BLaER1 (cell line): ENCODE data around the gene SREBF2.

ENCODE experiments used
- H3K27ac ChIP-seq: shearing (Covaris generic); formaldehyde crosslinking; 2 replicates; pipeline ENCODE4 v1.8.1; 2022
- H3K27me3 ChIP-seq: shearing (Covaris generic); formaldehyde crosslinking; 2 replicates; pipeline ENCODE4 v1.8.1; 2022
- H3K36me3 ChIP-seq: shearing (Covaris generic); formaldehyde crosslinking; 2 replicates; pipeline ENCODE4 v1.8.1; 2022
- H3K4me1 ChIP-seq: shearing (Covaris generic); formaldehyde crosslinking; 2 replicates; pipeline ENCODE4 v1.8.1; 2022
- H3K4me2 ChIP-seq: shearing (Covaris generic); formaldehyde crosslinking; 2 replicates; pipeline ENCODE4 v1.8.1; 2022
- H3K4me3 ChIP-seq: shearing (Covaris generic); formaldehyde crosslinking; 2 replicates; pipeline ENCODE4 v1.8.1; 2022
- H3K9ac ChIP-seq: shearing (Covaris generic); formaldehyde crosslinking; 2 replicates; pipeline ENCODE4 v1.8.1; 2022
- H3K9me3 ChIP-seq: shearing (Covaris generic); formaldehyde crosslinking; 2 replicates; pipeline ENCODE4 v1.8.1; 2022
- H4K20me1 ChIP-seq: shearing (Covaris generic); formaldehyde crosslinking; 2 replicates; pipeline ENCODE4 v1.8.1; 2022
- Cebpa-rat ChIP-seq: shearing (Covaris generic); IDR thresholded peaks from 2 replicates; pipeline ENCODE4 v1.8.1; 2022

SREBF2 gene

DNA sequence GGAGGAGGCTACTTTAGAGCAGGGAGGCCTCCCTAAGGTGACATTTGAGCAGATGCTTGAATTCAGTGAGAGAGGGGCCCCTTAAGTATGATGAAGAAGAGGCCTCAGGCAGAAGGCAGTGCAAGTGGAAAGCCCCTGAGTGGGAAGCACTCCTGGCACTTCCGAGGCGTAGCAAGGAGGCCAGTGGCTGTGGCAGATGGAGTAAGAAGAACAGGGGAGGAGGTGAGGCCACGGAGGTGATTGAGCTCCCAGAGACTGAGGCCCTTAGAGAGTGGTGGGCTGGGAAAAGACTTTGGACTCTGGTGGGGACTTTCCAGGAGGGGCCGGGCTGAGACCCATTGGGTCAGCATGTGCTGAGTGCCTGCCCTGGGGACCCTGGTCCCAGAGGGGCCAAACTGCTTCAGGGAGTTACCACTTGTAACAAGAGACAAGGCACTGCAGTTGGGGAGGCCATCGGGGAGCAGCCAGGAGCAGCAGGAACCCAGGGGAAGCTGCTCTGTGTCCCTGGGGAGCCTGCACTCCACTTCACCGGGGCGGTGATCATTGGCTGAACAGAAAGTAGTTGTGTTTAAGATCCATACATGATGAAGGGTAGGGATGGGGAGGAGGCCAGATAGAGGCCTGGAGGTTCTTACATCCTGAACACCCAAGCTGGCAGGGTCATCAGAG lies 116.5 kb downstream of the SREBF2 start:
- peaks cover 85% of the 10 kb centered on the region for H3K4me1 ChIP-seq
- no peak for TF ChIP-seq Cebpa-rat
- H3K27me3 ChIP-seq: no peaks in the 10 kb centered on the region; the same call in 1 of the 2 replicates
- peak overlapping the region; percentile 31; the same call in 1 of the 2 replicates for H3K4me3 ChIP-seq
- H4K20me1 ChIP-seq: no peaks in the 10 kb centered on the region
- peak overlapping the region; percentile 50 for H3K9ac ChIP-seq
- no peaks in the 10 kb centered on the region for H3K9me3 ChIP-seq
- H3K4me2 ChIP-seq: peak overlapping the region; percentile 99
- H3K27ac ChIP-seq: peak overlapping the region; percentile 78
- H3K36me3 ChIP-seq: peaks cover 8% of the 10 kb centered on the region

- no peak within 1 kb of the TSS for H3K4me3 ChIP-seq
- H4K20me1 ChIP-seq: no peaks in the 10 kb centered on the region
- H3K27me3 ChIP-seq: no peaks in the 10 kb centered on the region; the same call in 1 of the 2 replicates
- peaks cover 67% of the 10 kb centered on the region for H3K4me1 ChIP-seq
- H3K9me3 ChIP-seq: no peaks in the 10 kb centered on the region
- no peaks in the 10 kb centered on the region for H3K36me3 ChIP-seq
- TF ChIP-seq Cebpa-rat: no peak
- no peak within 1 kb of the TSS for H3K9ac ChIP-seq
- H3K27ac ChIP-seq: peak within 1 kb of the TSS; percentile 28; the same call in 1 of the 2 replicates
- H3K4me2 ChIP-seq: peak within 1 kb of the TSS; percentile 99
These were observed 119.1 kb downstream of the SREBF2 start, which contains the start of gene SMIM45 for GRCh38 chr22:41951898-41952474. Gene SMIM45, plus strand, starts transcription at chr22:41952150.

GRCh38 chr22:41952713-41953112 lies 119.8 kb downstream of the SREBF2 start:
- no peaks in the 10 kb centered on the region for H3K36me3 ChIP-seq
- no peak overlapping the region for H3K4me3 ChIP-seq
- no peak for TF ChIP-seq Cebpa-rat
- no peaks in the 10 kb centered on the region for H3K9me3 ChIP-seq
- peak overlapping the region; percentile 28; the same call in 1 of the 2 replicates for H3K27ac ChIP-seq
- H3K4me2 ChIP-seq: peak overlapping the region; percentile 99
- no peaks in the 10 kb centered on the region; the same call in 1 of the 2 replicates for H3K27me3 ChIP-seq
- H3K9ac ChIP-seq: no peak overlapping the region
- no peaks in the 10 kb centered on the region for H4K20me1 ChIP-seq
- H3K4me1 ChIP-seq: peaks cover 60% of the 10 kb centered on the region
